LoVo (cell line): Measurements from ENCODE around the gene ETF1.

Source experiments
- DNase-seq: peaks from one replicate; pipeline ENCODE4 v3.0.0-alpha.2; 2016; ENCODE audit warnings: low spot score

ETF1 gene

GRCh38 chr5:138463419-138464007 is 79.5 kb downstream of the ETF1 start:
- DNase-seq, result no peak

GRCh38 chr5:138461343-138462125 is 81.5 kb downstream of the ETF1 start:
- DNase-seq, result no peak

- DNase-seq, result no peak
These were observed 82.9 kb downstream of the ETF1 start for GRCh38 chr5:138460032-138460693.

- no peak for DNase-seq
These were observed 83.6 kb downstream of the ETF1 start for GRCh38 chr5:138459311-138459933.

GRCh38 chr5:138458856-138459255 is 84.2 kb downstream of the ETF1 start:
- DNase-seq, result no peak

GRCh38 chr5:138458384-138458783 is 84.7 kb downstream of the ETF1 start:
- no peak for DNase-seq

- no peak for DNase-seq
These were observed 85.3 kb downstream of the ETF1 start for GRCh38 chr5:138457531-138458275.
